ENCODE results near the gene PLAAT1.

Gene PLAAT1

GRCh38 chr3:193248848-193249468 lies 7.9 kb downstream of the PLAAT1 start:
- ChIA-PET CTCF (interaction anchor here (0.9 kb wide), 1 partner anchor 8 kb away, joined by 3 read pairs; no protein-coding TSS in a partner anchor), POLR2A (no interaction called here)

GRCh38 chr3:193250492-193250891 lies 9.5 kb downstream of the PLAAT1 start:
- ChIA-PET CTCF (no interaction called here), POLR2A (no interaction called here)
- no peak for TF ChIP-seq CTCF (IDR thresholded peaks at IDR 0.05; ENCODE audit: control extremely low read depth, extremely low read depth, low read depth, missing control alignments)
- DNase-seq (ENCODE audit: extremely low spot score): no peak

More at GRCh38 chr3:193248848-193249468, 7.9 kb downstream of the PLAAT1 start:
- no peak for DNase-seq (ENCODE audit: extremely low spot score)
- TF ChIP-seq CTCF (IDR thresholded peaks at IDR 0.05; ENCODE audit: control extremely low read depth, extremely low read depth, low read depth, missing control alignments): no peak

- TF ChIP-seq CTCF (IDR thresholded peaks at IDR 0.05; ENCODE audit: control extremely low read depth, extremely low read depth, low read depth, missing control alignments): no peak
- ChIA-PET POLR2A (no interaction called here), CTCF (no interaction called here)
- no peak for DNase-seq (ENCODE audit: extremely low spot score)
Observed at GRCh38 chr3:193253986-193254660, 13.1 kb downstream of the PLAAT1 start.

GRCh38 chr3:193261970-193262369 lies 20.9 kb downstream of the PLAAT1 start:
- no peak for DNase-seq (ENCODE audit: extremely low spot score)
- ChIA-PET POLR2A (no interaction called here), CTCF (no interaction called here)
- no peak for TF ChIP-seq CTCF (IDR thresholded peaks at IDR 0.05; ENCODE audit: control extremely low read depth, extremely low read depth, low read depth, missing control alignments)

- POLR2A ChIA-PET: no interaction called here
- no peak for DNase-seq (ENCODE audit: extremely low spot score)
- TF ChIP-seq CTCF (IDR thresholded peaks at IDR 0.05; ENCODE audit: control extremely low read depth, extremely low read depth, low read depth, missing control alignments): no peak
- CTCF ChIA-PET: interaction anchor here (0.9 kb wide), 1 partner anchor 23 kb away, joined by 3 read pairs; no protein-coding TSS in a partner anchor
Observed at GRCh38 chr3:193262707-193263106, 21.7 kb downstream of the PLAAT1 start.

- DNase-seq (ENCODE audit: extremely low spot score): no peak
- no peak for TF ChIP-seq CTCF (IDR thresholded peaks at IDR 0.05; ENCODE audit: control extremely low read depth, extremely low read depth, low read depth, missing control alignments)
- POLR2A ChIA-PET: no interaction called here
- CTCF ChIA-PET: no interaction called here
Observed at GRCh38 chr3:193269343-193270028, 28.5 kb downstream of the PLAAT1 start.
